ENCODE measurements around the gene DSCAML1. TPM values are rescaled to one million over a fixed set of nuclear protein-coding genes. Genes with fewer than 3 reads are reported as not detected.

The DSCAML1 gene
- total RNA-seq, 2 donors from 2014 or later = 2.8 TPM; not detected in 1

- no peak for ATAC-seq (replicated peaks)
- no peaks in the 10 kb centered on the region for H3K4me1 Mint-ChIP-seq
- H3K27me3 Mint-ChIP-seq = peaks cover 8% of the 10 kb centered on the region
Observed at GRCh38 chr11:117750916-117751662, 45.9 kb downstream of the DSCAML1 start.

GRCh38 chr11:117750357-117750756 lies 46.7 kb downstream of the DSCAML1 start:
- Mint-ChIP-seq H3K4me1 (no peaks in the 10 kb centered on the region), H3K9me3 (no peaks in the 10 kb centered on the region), H3K36me3 (ENCODE audit: low read depth) (no peaks in the 10 kb centered on the region), H3K4me3 (no peak overlapping the region), H3K27me3 (peaks cover 4% of the 10 kb centered on the region), H3K27ac (no peak overlapping the region)
- ATAC-seq (replicated peaks) = no peak

More at GRCh38 chr11:117750916-117751662, 45.9 kb downstream of the DSCAML1 start:
- no peak overlapping the region for H3K27ac Mint-ChIP-seq
- no peak overlapping the region for H3K4me3 Mint-ChIP-seq
- no peaks in the 10 kb centered on the region for H3K9me3 Mint-ChIP-seq
- H3K36me3 Mint-ChIP-seq (ENCODE audit: low read depth) = no peaks in the 10 kb centered on the region

- H3K4me3 Mint-ChIP-seq = no peak overlapping the region
- peaks cover 4% of the 10 kb centered on the region for H3K27me3 Mint-ChIP-seq
- no peak overlapping the region for H3K27ac Mint-ChIP-seq
- no peak for ATAC-seq (replicated peaks)
- no peaks in the 10 kb centered on the region for H3K4me1 Mint-ChIP-seq
- H3K36me3 Mint-ChIP-seq (ENCODE audit: low read depth) = no peaks in the 10 kb centered on the region
- no peaks in the 10 kb centered on the region for H3K9me3 Mint-ChIP-seq
Observed at GRCh38 chr11:117749541-117749910, 47.5 kb downstream of the DSCAML1 start.

GRCh38 chr11:117748771-117749540 lies 48.1 kb downstream of the DSCAML1 start:
- peaks cover under 1% of the 10 kb centered on the region for H3K27me3 Mint-ChIP-seq
- H3K4me3 Mint-ChIP-seq = no peak overlapping the region
- H3K36me3 Mint-ChIP-seq (ENCODE audit: low read depth) = no peaks in the 10 kb centered on the region
- H3K27ac Mint-ChIP-seq = no peak overlapping the region
- no peaks in the 10 kb centered on the region for H3K9me3 Mint-ChIP-seq
- ATAC-seq (replicated peaks) = no peak
- no peaks in the 10 kb centered on the region for H3K4me1 Mint-ChIP-seq

GRCh38 chr11:117747892-117748291 lies 49.1 kb downstream of the DSCAML1 start:
- Mint-ChIP-seq H3K4me3 (no peak overlapping the region), H3K27me3 (peaks cover 11% of the 10 kb centered on the region)
- no peak for ATAC-seq (replicated peaks)

GRCh38 chr11:117745346-117745745 lies 51.7 kb downstream of the DSCAML1 start:
- Mint-ChIP-seq H3K27ac (no peak overlapping the region), H3K4me1 (no peaks in the 10 kb centered on the region), H3K36me3 (ENCODE audit: low read depth) (no peaks in the 10 kb centered on the region), H3K4me3 (no peak overlapping the region), H3K27me3 (peaks cover 25% of the 10 kb centered on the region), H3K9me3 (no peaks in the 10 kb centered on the region)
- no peak for ATAC-seq (replicated peaks)

More at GRCh38 chr11:117747892-117748291, 49.1 kb downstream of the DSCAML1 start:
- Mint-ChIP-seq H3K27ac (no peak overlapping the region), H3K9me3 (no peaks in the 10 kb centered on the region), H3K4me1 (no peaks in the 10 kb centered on the region), H3K36me3 (ENCODE audit: low read depth) (no peaks in the 10 kb centered on the region)

- Mint-ChIP-seq H3K27ac (no peak overlapping the region), H3K4me1 (no peaks in the 10 kb centered on the region), H3K27me3 (peaks cover 30% of the 10 kb centered on the region), H3K9me3 (no peaks in the 10 kb centered on the region), H3K4me3 (no peak overlapping the region), H3K36me3 (ENCODE audit: low read depth) (no peaks in the 10 kb centered on the region)
- no peak for ATAC-seq (replicated peaks)
Observed at GRCh38 chr11:117744471-117745150, 52.4 kb downstream of the DSCAML1 start.

- Mint-ChIP-seq H3K4me3 (no peak overlapping the region), H3K27me3 (peaks cover 32% of the 10 kb centered on the region), H3K9me3 (no peaks in the 10 kb centered on the region), H3K27ac (no peak overlapping the region), H3K4me1 (no peaks in the 10 kb centered on the region), H3K36me3 (ENCODE audit: low read depth) (no peaks in the 10 kb centered on the region)
- no peak for ATAC-seq (replicated peaks)
Observed at GRCh38 chr11:117743121-117743815, 53.7 kb downstream of the DSCAML1 start.

GRCh38 chr11:117738246-117738957 lies 58.6 kb downstream of the DSCAML1 start:
- no peak for ATAC-seq (replicated peaks)
- Mint-ChIP-seq H3K27ac (no peak overlapping the region), H3K9me3 (no peaks in the 10 kb centered on the region), H3K4me1 (no peaks in the 10 kb centered on the region), H3K36me3 (ENCODE audit: low read depth) (no peaks in the 10 kb centered on the region), H3K27me3 (peaks cover 31% of the 10 kb centered on the region), H3K4me3 (no peak overlapping the region)

- no peaks in the 10 kb centered on the region for H3K4me1 Mint-ChIP-seq
- no peak for ATAC-seq (replicated peaks)
- H3K27ac Mint-ChIP-seq = no peak overlapping the region
- no peaks in the 10 kb centered on the region for H3K9me3 Mint-ChIP-seq
- peaks cover 16% of the 10 kb centered on the region for H3K27me3 Mint-ChIP-seq
- H3K36me3 Mint-ChIP-seq (ENCODE audit: low read depth) = no peaks in the 10 kb centered on the region
- no peak overlapping the region for H3K4me3 Mint-ChIP-seq
Observed at GRCh38 chr11:117735350-117735977, 61.6 kb downstream of the DSCAML1 start.

GRCh38 chr11:117734601-117735024 lies 62.4 kb downstream of the DSCAML1 start:
- no peak overlapping the region for H3K27ac Mint-ChIP-seq
- H3K4me3 Mint-ChIP-seq = no peak overlapping the region
- no peaks in the 10 kb centered on the region for H3K4me1 Mint-ChIP-seq
- H3K27me3 Mint-ChIP-seq = peaks cover 9% of the 10 kb centered on the region
- ATAC-seq (replicated peaks) = no peak
- no peaks in the 10 kb centered on the region for H3K9me3 Mint-ChIP-seq
- H3K36me3 Mint-ChIP-seq (ENCODE audit: low read depth) = no peaks in the 10 kb centered on the region

GRCh38 chr11:117733316-117733715 lies 63.7 kb downstream of the DSCAML1 start:
- no peak for ATAC-seq (replicated peaks)
- no peak overlapping the region for H3K27ac Mint-ChIP-seq
- no peaks in the 10 kb centered on the region for H3K4me1 Mint-ChIP-seq
- no peaks in the 10 kb centered on the region for H3K36me3 Mint-ChIP-seq (ENCODE audit: low read depth)
- no peaks in the 10 kb centered on the region for H3K9me3 Mint-ChIP-seq
- H3K27me3 Mint-ChIP-seq = peaks cover 8% of the 10 kb centered on the region
- H3K4me3 Mint-ChIP-seq = no peak overlapping the region

- H3K9me3 Mint-ChIP-seq = no peaks in the 10 kb centered on the region
- H3K4me1 Mint-ChIP-seq = no peaks in the 10 kb centered on the region
Observed at GRCh38 chr11:117731722-117732290, 65.2 kb downstream of the DSCAML1 start.

More at GRCh38 chr11:117731722-117732290, 65.2 kb downstream of the DSCAML1 start:
- no peak overlapping the region for H3K27ac Mint-ChIP-seq
- no peaks in the 10 kb centered on the region for H3K36me3 Mint-ChIP-seq (ENCODE audit: low read depth)
- no peak overlapping the region for H3K4me3 Mint-ChIP-seq
- ATAC-seq (replicated peaks) = no peak
- peaks cover 10% of the 10 kb centered on the region for H3K27me3 Mint-ChIP-seq
